ENCODE results near the gene B4GALT7. TPM values are rescaled to one million over a fixed set of nuclear protein-coding genes. Genes with fewer than 3 reads are reported as not detected.
"Not testable (repeated sequence)": the region's sequence is repeated elsewhere in the genome, so short reads cannot be mapped to it uniquely, and the experiment has no call there.

The B4GALT7 gene
- total RNA-seq, 1 donor from 2014 or later, result 16.5 TPM

DNA sequence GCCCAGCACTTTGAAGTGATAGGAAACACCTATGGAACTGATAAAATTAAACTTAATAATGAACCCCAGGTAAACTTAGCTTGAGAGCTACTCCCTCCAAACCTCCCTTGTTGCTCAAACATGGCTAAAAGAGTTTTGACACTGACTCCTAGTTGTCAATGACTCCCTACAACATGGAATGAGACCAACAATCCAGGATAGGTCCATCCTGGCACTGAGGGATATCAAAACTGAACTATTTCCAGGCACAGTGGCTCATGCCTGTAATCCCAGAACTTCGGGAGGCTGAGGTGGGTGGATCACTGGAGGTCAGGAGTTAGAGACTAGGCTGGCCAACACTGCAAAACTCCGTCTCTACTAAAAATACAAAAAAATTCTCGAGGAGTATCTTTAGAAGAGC, 58.6 kb downstream of the B4GALT7 start:
- intact Hi-C loops (cut with DNase I); ATAC-seq; DNase-seq (ENCODE audit: low spot score): not testable (repeated sequence)

Other genes starting within 250 kb of the B4GALT7 start
- 70.0 TPM for gene LMAN2, start 248.5 kb upstream of the B4GALT7 start, total RNA-seq
- 9.3 TPM for gene RGS14, start 242.2 kb upstream of the B4GALT7 start, total RNA-seq
- not detected for gene SLC34A1, start 215.7 kb upstream of the B4GALT7 start, total RNA-seq
- gene PFN3, start 199.5 kb upstream of the B4GALT7 start, total RNA-seq, result not detected
- gene F12, start 190.6 kb upstream of the B4GALT7 start, total RNA-seq, result 0.49 TPM
- 25.0 TPM for gene GRK6, start 173.5 kb upstream of the B4GALT7 start, total RNA-seq
- 8.2 TPM for gene PRR7, start 153.3 kb upstream of the B4GALT7 start, total RNA-seq
- gene DBN1, start 126.5 kb upstream of the B4GALT7 start, total RNA-seq, result 63.5 TPM
- 144 TPM for gene PDLIM7, start 102.5 kb upstream of the B4GALT7 start, total RNA-seq
- gene DOK3, start 90.3 kb upstream of the B4GALT7 start, total RNA-seq, result 16.2 TPM
- gene DDX41, start 83.2 kb upstream of the B4GALT7 start, total RNA-seq, result 68.2 TPM
- gene FAM193B, start 45.6 kb upstream of the B4GALT7 start, total RNA-seq, result 113 TPM
- gene TMED9, start 7.9 kb upstream of the B4GALT7 start, total RNA-seq, result 81.0 TPM
- gene FAM153A, start 182.8 kb downstream of the B4GALT7 start, total RNA-seq, result 3.0 TPM